Activated CD8-positive, alpha-beta memory T cell treated with anti-CD3 and anti-CD28 coated beads, Interleukin-2, amount 10 ng/mL, durations not matched to agents 7 days and 5 days (primary cell): Measurements from ENCODE around the gene ZDHHC3. TPM values are rescaled to one million over a fixed set of nuclear protein-coding genes. Genes with fewer than 3 reads are reported as not detected.

Source experiments
- ATAC-seq: fragments of 150-1000 bp; cut with Tn5 transposase; one replicate; pipeline ENCODE4 v1.10.0; 2021; ENCODE audit warnings: moderate library complexity
- CTCF ChIA-PET: fragments of 350-600 bp; sonication (Branson Sonifier 250); formaldehyde crosslinking; loops from one replicate; lab custom pipeline; 2021; ENCODE audit warnings: antibody characterized with exemption; lab: Charles Lee
- DNase-seq: peaks from one replicate; pipeline ENCODE4 v3.0.0-alpha.2; 2020
- H3K27ac Mint-ChIP-seq: one replicate; pipeline ENCODE4 v1.8.0; 2021; ENCODE audit warnings: mild to moderate bottlenecking, mixed read lengths
- H3K27me3 Mint-ChIP-seq: one replicate; pipeline ENCODE4 v1.8.0; 2021; ENCODE audit warnings: mixed read lengths
- H3K36me3 Mint-ChIP-seq: one replicate; pipeline ENCODE4 v1.8.0; 2021; ENCODE audit warnings: mild to moderate bottlenecking, mixed read lengths
- H3K4me1 Mint-ChIP-seq: one replicate; pipeline ENCODE4 v1.8.0; 2021; ENCODE audit warnings: mixed read lengths
- H3K4me3 Mint-ChIP-seq: one replicate; pipeline ENCODE4 v1.8.0; 2021; ENCODE audit warnings: mild to moderate bottlenecking, moderate library complexity, mixed read lengths
- H3K9me3 Mint-ChIP-seq: one replicate; pipeline ENCODE4 v1.8.0; 2022; ENCODE audit warnings: low read depth, mixed read lengths
- total RNA-seq, 2 experiments: library from RNA; stranded (reverse); gene quantifications; one replicate each; pipeline ENCODE4 v1.2.3, GENCODE V29; 2021

The ZDHHC3 gene
- total RNA-seq, 2 experiments from 2014 or later, result 54.0 to 54.9 TPM

- no peak for ATAC-seq
- H3K9me3 Mint-ChIP-seq, result no peaks in the 10 kb centered on the region
- H3K27ac Mint-ChIP-seq, result no peak overlapping the region
- CTCF ChIA-PET, result no interaction called here
- no peak for DNase-seq
- no peaks in the 10 kb centered on the region for H3K4me1 Mint-ChIP-seq
- H3K4me3 Mint-ChIP-seq, result no peak overlapping the region
- peaks cover 6% of the 10 kb centered on the region for H3K27me3 Mint-ChIP-seq
- H3K36me3 Mint-ChIP-seq, result no peaks in the 10 kb centered on the region
These were observed 90.4 kb downstream of the ZDHHC3 start for GRCh38 chr3:44885618-44886017.

- ATAC-seq (no peak), DNase-seq (no peak)
- Mint-ChIP-seq H3K4me3 (no peak overlapping the region), H3K4me1 (no peaks in the 10 kb centered on the region), H3K36me3 (no peaks in the 10 kb centered on the region), H3K9me3 (no peaks in the 10 kb centered on the region), H3K27me3 (peaks cover 6% of the 10 kb centered on the region), H3K27ac (no peak overlapping the region)
- CTCF ChIA-PET, result no interaction called here
These were observed 92.0 kb downstream of the ZDHHC3 start for GRCh38 chr3:44883999-44884431.

DNA sequence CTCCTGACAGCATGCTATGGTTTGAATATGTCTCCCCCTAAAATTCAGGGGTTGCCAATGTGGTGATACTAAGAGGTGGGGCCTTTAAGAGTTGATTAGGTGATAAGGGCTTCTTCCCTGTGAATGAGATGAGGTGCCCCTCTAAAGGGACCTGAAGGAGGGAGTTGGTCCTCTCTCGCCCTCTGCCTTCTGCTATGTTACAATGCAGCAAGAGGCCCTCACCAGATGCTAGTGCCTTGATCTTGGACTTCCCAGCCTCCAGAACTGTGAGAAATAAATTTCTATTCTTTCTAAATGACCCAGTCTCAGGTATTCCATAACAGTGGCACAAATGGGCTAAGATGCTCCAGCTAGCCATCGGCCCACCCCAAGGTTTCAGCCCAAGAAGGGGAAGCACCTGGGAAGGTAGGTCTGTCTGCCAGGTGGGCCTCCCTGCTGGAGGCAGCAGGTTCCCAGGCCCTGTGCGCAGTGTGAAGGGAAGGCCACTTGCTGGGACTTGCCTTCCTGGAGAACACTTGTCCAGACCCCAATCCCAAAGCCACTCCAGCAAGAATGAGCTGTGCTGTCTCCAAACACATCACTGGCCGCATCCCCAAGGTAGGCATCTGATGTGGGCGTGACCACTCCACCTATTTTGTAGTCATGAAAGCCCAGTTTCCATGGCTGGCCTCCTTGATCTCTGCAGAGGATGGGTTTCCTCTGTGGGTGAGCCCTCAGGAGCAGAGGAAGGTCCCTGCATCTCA is 92.6 kb downstream of the ZDHHC3 start:
- no peaks in the 10 kb centered on the region for H3K9me3 Mint-ChIP-seq
- ATAC-seq, result no peak
- DNase-seq, result no peak
- no peaks in the 10 kb centered on the region for H3K4me1 Mint-ChIP-seq
- no peak overlapping the region for H3K4me3 Mint-ChIP-seq
- peaks cover 6% of the 10 kb centered on the region for H3K27me3 Mint-ChIP-seq
- H3K36me3 Mint-ChIP-seq, result no peaks in the 10 kb centered on the region
- CTCF ChIA-PET, result no interaction called here
- no peak overlapping the region for H3K27ac Mint-ChIP-seq

DNA sequence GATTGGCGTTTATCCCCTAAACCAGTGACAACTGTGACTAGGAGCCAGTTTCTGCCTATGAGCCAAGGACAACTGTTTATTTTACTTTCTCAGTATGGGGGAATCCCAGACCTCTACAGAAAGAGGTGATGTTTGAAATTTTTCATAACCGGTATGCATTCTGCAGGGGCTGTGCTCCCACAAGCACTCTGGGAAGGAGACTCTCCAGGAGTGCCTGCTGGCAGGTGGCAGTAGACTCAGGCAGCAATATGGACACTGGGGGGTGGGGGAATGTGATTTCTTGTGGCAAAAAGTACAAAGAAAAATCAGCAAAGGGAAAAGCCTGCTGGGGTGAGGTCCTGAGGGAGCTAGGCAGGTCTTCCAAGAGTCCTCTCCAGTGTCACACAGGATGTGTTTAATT is 95.7 kb downstream of the ZDHHC3 start:
- DNase-seq (no peak), ATAC-seq (no peak)
- no peaks in the 10 kb centered on the region for H3K4me1 Mint-ChIP-seq
- H3K27me3 Mint-ChIP-seq, result peaks cover 10% of the 10 kb centered on the region
- H3K9me3 Mint-ChIP-seq, result no peaks in the 10 kb centered on the region
- H3K36me3 Mint-ChIP-seq, result no peaks in the 10 kb centered on the region
- no peak overlapping the region for H3K27ac Mint-ChIP-seq
- no peak overlapping the region for H3K4me3 Mint-ChIP-seq
- CTCF ChIA-PET, result no interaction called here

DNA sequence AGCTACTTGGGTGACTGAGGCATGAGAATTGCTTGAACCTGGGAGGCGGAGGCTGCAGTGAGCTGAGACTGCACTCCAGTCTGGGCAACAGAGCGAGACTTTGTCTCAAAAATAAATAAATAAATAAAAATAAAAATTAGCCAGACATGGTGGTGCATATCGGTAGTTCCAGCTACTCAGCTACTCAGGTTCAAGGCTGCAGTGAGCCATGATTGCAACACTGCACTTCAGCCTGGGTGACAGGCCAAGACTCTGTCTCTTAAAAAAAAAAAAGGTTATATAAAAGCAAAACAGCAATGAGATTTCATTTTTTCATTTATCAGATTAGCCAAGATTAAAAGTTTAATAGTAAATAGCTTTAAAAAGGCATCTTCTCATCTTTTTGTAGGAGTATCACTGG is 98.6 kb downstream of the ZDHHC3 start:
- no peak for ATAC-seq
- CTCF ChIA-PET, result no interaction called here

DNA sequence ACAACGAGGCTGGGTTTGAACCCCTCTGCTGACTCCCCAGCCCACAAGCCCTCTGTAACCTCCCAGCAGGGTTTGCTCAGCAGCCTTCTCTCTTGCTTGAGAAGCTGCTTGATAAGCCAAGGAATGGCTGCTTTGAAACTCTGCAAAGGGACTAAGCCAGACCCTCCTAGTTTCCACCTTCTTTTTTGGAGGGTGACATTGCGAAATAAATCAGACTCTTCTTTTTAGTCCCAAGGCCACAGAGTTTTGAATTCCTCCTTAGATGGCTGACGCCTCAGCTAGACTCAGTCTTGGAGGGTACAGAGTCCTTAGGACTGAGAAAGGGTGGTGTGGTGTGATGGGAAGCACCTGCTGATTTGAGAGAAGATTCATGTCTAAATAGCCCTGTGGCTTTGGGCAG is 100.4 kb downstream of the ZDHHC3 start:
- Mint-ChIP-seq H3K4me3 (no peak overlapping the region), H3K9me3 (no peaks in the 10 kb centered on the region), H3K4me1 (no peaks in the 10 kb centered on the region), H3K27ac (no peak overlapping the region), H3K36me3 (no peaks in the 10 kb centered on the region), H3K27me3 (peaks cover 4% of the 10 kb centered on the region)
- no peak for DNase-seq
- no peak for ATAC-seq
- CTCF ChIA-PET, result no interaction called here

More for the DNA sequence above, 98.6 kb downstream of the ZDHHC3 start:
- DNase-seq, result no peak
- Mint-ChIP-seq H3K4me1 (no peaks in the 10 kb centered on the region), H3K36me3 (no peaks in the 10 kb centered on the region), H3K4me3 (no peak overlapping the region), H3K27ac (no peak overlapping the region), H3K27me3 (peaks cover 7% of the 10 kb centered on the region), H3K9me3 (no peaks in the 10 kb centered on the region)

Other genes with a start within 250 kb of the ZDHHC3 start
- gene ZNF501, start 246.5 kb downstream of the ZDHHC3 start, total RNA-seq, result 1 to 10 TPM; 1.1 to 2.5 TPM
- 10 to 100 TPM; 22.3 to 32.8 TPM for gene KIAA1143, start 214.6 kb downstream of the ZDHHC3 start, total RNA-seq
- 10 to 100 TPM; 48.7 to 60.6 TPM for gene KIF15, start 214.4 kb downstream of the ZDHHC3 start, total RNA-seq
- 1 to 10 TPM; 8.0 to 8.6 TPM for gene TMEM42, start 114.3 kb downstream of the ZDHHC3 start, total RNA-seq
- gene TGM4, start 101.6 kb downstream of the ZDHHC3 start, total RNA-seq, result not detected
- gene EXOSC7, start 70 bp upstream of the ZDHHC3 start, total RNA-seq, result 10 to 100 TPM; 51.3 to 66.1 TPM
- gene CLEC3B, start 50.1 kb upstream of the ZDHHC3 start, total RNA-seq, result not detected
- gene CDCP1, start 170.2 kb upstream of the ZDHHC3 start, total RNA-seq, result 1 to 10 TPM; 5.3 to 7.0 TPM